Caco-2 (cell line): ENCODE measurements around the gene L3MBTL4. TPM values are rescaled to one million over a fixed set of nuclear protein-coding genes. Genes with fewer than 3 reads are reported as not detected.

Source experiments
- BruUV-seq: library from RNA; stranded (reverse); fragments of 400-500 nt; replicated peaks from 2 replicates; lab custom pipeline; 2021; lab: Mats Ljungman, UMichigan
- CTCF ChIA-PET: fragments of 300-600 bp; sonication (Branson Sonifier 250); formaldehyde crosslinking; loops from one replicate; lab custom pipeline; 2022; ENCODE audit warnings: antibody characterized with exemption; lab: Charles Lee
- POLR2A ChIA-PET: fragments of 300-600 bp; sonication (Branson Sonifier 250); formaldehyde crosslinking; loops from one replicate; lab custom pipeline; 2022; ENCODE audit warnings: antibody characterized with exemption; lab: Charles Lee
- DNase-seq, 2 experiments: peaks; one replicate each; pipeline versions ENCODE4 v3.0.0 to v3.0.0-alpha.2; 2020 to 2022
- H3K27me3 ChIP-seq: replicated peaks from 2 replicates; pipeline ENCODE4 v1.6.0; 2011; ENCODE audit warnings: low read length; ENCODE audit not compliant: control insufficient read depth, insufficient read depth
- H3K36me3 ChIP-seq: 2 replicates; pipeline ENCODE4 v1.5.1; 2011; ENCODE audit warnings: low read length; ENCODE audit not compliant: control insufficient read depth, insufficient read depth
- H3K4me1 ChIP-seq: fragments of 250-450 bp; sonication (Bioruptor Pico); 2 replicates; pipeline ENCODE4 v1.5.1; 2020; ENCODE audit warnings: mild to moderate bottlenecking
- H3K4me3 ChIP-seq: 2 replicates; pipeline ENCODE4 v1.5.1; 2011; ENCODE audit warnings: low read depth, mild to moderate bottlenecking, control low read depth, low read length
- H3K9me3 ChIP-seq: fragments of 250-450 bp; sonication (Bioruptor Pico); 2 replicates; pipeline ENCODE4 v1.5.1; 2020; ENCODE audit warnings: mild to moderate bottlenecking, moderate library complexity
- H3K27ac Mint-ChIP-seq: one replicate; pipeline ENCODE4 v1.8.0; 2022; ENCODE audit warnings: mixed read lengths; ENCODE audit not compliant: unreplicated experiment
- H3K27me3 Mint-ChIP-seq: one replicate; pipeline ENCODE4 v1.8.0; 2022; ENCODE audit warnings: mixed read lengths; ENCODE audit not compliant: insufficient read depth, unreplicated experiment
- H3K36me3 Mint-ChIP-seq: one replicate; pipeline ENCODE4 v1.8.0; 2022; ENCODE audit warnings: mild to moderate bottlenecking, mixed read lengths; ENCODE audit not compliant: insufficient read depth, unreplicated experiment
- H3K4me1 Mint-ChIP-seq: one replicate; pipeline ENCODE4 v1.8.0; 2022; ENCODE audit warnings: low read depth, mixed read lengths; ENCODE audit not compliant: unreplicated experiment
- H3K4me3 Mint-ChIP-seq: one replicate; pipeline ENCODE4 v1.8.0; 2022; ENCODE audit warnings: mild to moderate bottlenecking, moderate library complexity, mixed read lengths; ENCODE audit not compliant: unreplicated experiment
- H3K9me3 Mint-ChIP-seq: one replicate; pipeline ENCODE4 v1.8.0; 2022; ENCODE audit warnings: mixed read lengths; ENCODE audit not compliant: unreplicated experiment
- intact Hi-C: fragments of 100-400 bp; cut with micrococcal nuclease; formaldehyde crosslinking; loops from one replicate; pipeline ENCODE4 v1.10.0; 2022; ENCODE audit not compliant: unreplicated experiment
- total RNA-seq: library from RNA; stranded (reverse); gene quantifications from 2 replicates; pipeline ENCODE4 v1.2.3, GENCODE V29; 2022
- TF ChIP-seq, protein P1 (sequence below), 2 experiments: fragments of 200-600 bp in 1 of 2; IDR thresholded peaks; 1 replicate in 1 of 2; 2 replicates in 1 of 2; pipeline versions ENCODE4 v1.5.1 to v1.8.0; 2011 to 2022; ENCODE audit warnings: antibody characterized with exemption in 1 of 2, control low read depth in 1 of 2, inconsistent platforms in 1 of 2, low read depth in 1 of 2, low read length in 1 of 2, mild to moderate bottlenecking in 1 of 2, moderate library complexity in 1 of 2; ENCODE audit not compliant: insufficient read depth in 1 of 2, severe bottlenecking in 1 of 2, unreplicated experiment in 1 of 2

The L3MBTL4 gene
- total RNA-seq, 1 experiment from 2014 or later, result 0.23 TPM

DNA sequence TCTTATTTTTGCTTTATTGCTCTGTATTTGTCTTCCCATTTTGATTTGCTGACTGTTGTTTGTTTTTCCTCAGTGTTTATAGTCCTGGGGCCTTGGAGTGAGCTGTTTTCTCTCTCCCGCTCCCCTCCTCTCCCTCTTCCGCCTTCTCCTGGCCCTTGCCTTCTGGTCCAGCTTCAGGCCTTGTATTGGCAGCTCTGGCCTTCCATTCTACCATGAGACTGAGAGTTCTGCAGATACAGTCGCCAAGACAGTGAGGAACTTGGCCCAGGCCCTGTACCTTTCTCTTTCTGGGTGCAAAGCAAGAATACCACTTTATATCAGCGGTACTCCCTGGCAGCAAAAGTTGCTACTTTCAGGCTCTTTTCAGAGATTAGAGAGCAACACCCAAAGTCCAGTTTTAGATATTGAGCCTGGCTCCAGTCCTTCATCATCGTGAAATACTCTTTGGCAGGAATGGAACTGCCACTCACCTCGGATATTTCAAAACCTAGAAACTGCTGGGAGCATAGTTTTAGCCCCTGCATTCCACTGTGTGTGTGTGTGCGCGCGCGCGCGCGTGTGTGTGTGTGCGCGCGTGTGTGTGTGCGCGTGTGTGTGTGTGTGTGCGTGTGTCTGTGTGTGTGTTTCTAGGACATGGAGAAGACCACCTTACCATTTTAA lies 17.1 kb upstream of the L3MBTL4 start:
- no TSS peak for BruUV-seq
- POLR2A ChIA-PET, result no interaction called here
- intact Hi-C loops, result no loop called here
- no peak overlapping the region for H3K4me3 Mint-ChIP-seq
- H3K4me1 Mint-ChIP-seq, result no peaks in the 10 kb centered on the region
- CTCF ChIA-PET, result no interaction called here
- no peak for DNase-seq
- Histone ChIP-seq H3K4me3 (no peak overlapping the region), H3K36me3 (no peaks in the 10 kb centered on the region), H3K4me1 (no peaks in the 10 kb centered on the region), H3K27me3 (no peaks in the 10 kb centered on the region), H3K9me3 (no peaks in the 10 kb centered on the region)
- H3K36me3 Mint-ChIP-seq, result no peaks in the 10 kb centered on the region
- peaks cover 12% of the 10 kb centered on the region for H3K27me3 Mint-ChIP-seq
- TF ChIP-seq, protein P1, sequence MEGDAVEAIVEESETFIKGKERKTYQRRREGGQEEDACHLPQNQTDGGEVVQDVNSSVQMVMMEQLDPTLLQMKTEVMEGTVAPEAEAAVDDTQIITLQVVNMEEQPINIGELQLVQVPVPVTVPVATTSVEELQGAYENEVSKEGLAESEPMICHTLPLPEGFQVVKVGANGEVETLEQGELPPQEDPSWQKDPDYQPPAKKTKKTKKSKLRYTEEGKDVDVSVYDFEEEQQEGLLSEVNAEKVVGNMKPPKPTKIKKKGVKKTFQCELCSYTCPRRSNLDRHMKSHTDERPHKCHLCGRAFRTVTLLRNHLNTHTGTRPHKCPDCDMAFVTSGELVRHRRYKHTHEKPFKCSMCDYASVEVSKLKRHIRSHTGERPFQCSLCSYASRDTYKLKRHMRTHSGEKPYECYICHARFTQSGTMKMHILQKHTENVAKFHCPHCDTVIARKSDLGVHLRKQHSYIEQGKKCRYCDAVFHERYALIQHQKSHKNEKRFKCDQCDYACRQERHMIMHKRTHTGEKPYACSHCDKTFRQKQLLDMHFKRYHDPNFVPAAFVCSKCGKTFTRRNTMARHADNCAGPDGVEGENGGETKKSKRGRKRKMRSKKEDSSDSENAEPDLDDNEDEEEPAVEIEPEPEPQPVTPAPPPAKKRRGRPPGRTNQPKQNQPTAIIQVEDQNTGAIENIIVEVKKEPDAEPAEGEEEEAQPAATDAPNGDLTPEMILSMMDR (IDR thresholded peaks at IDR 0.05; ENCODE audit: insufficient read depth in 1 of 2, low read depth in 1 of 2, low read length in 1 of 2, severe bottlenecking in 1 of 2, unreplicated experiment in 1 of 2), result no peak
- no peak overlapping the region for H3K27ac Mint-ChIP-seq
- no peaks in the 10 kb centered on the region for H3K9me3 Mint-ChIP-seq

GRCh38 chr18:6428851-6429395 lies 14.2 kb upstream of the L3MBTL4 start:
- no peaks in the 10 kb centered on the region for H3K4me1 ChIP-seq
- no peak overlapping the region for H3K4me3 Mint-ChIP-seq
- no peaks in the 10 kb centered on the region for H3K36me3 ChIP-seq
- BruUV-seq, result no TSS peak
- H3K27ac Mint-ChIP-seq, result no peak overlapping the region
- no peaks in the 10 kb centered on the region for H3K36me3 Mint-ChIP-seq
- no peaks in the 10 kb centered on the region for H3K27me3 ChIP-seq
- no peak for DNase-seq
- ChIA-PET POLR2A (no interaction called here), CTCF (no interaction called here)
- H3K27me3 Mint-ChIP-seq, result peaks cover 12% of the 10 kb centered on the region
- intact Hi-C loops, result no loop called here
- no peak overlapping the region for H3K4me3 ChIP-seq
- no peaks in the 10 kb centered on the region for H3K4me1 Mint-ChIP-seq
- no peaks in the 10 kb centered on the region for H3K9me3 Mint-ChIP-seq
- TF ChIP-seq, protein P1 (IDR thresholded peaks at IDR 0.05; ENCODE audit: insufficient read depth in 1 of 2, low read depth in 1 of 2, low read length in 1 of 2, severe bottlenecking in 1 of 2, unreplicated experiment in 1 of 2), result no peak
- H3K9me3 ChIP-seq, result no peaks in the 10 kb centered on the region

GRCh38 chr18:6427286-6427685 lies 12.6 kb upstream of the L3MBTL4 start:
- Histone ChIP-seq H3K27me3 (no peaks in the 10 kb centered on the region), H3K4me3 (no peak overlapping the region), H3K9me3 (no peaks in the 10 kb centered on the region), H3K36me3 (no peaks in the 10 kb centered on the region), H3K4me1 (no peaks in the 10 kb centered on the region)
- no peaks in the 10 kb centered on the region for H3K4me1 Mint-ChIP-seq
- peaks cover 9% of the 10 kb centered on the region for H3K27me3 Mint-ChIP-seq
- H3K9me3 Mint-ChIP-seq, result no peaks in the 10 kb centered on the region
- POLR2A ChIA-PET, result no interaction called here
- DNase-seq, result no peak
- intact Hi-C loops, result no loop called here
- TF ChIP-seq, protein P1 (IDR thresholded peaks at IDR 0.05; ENCODE audit: insufficient read depth in 1 of 2, low read depth in 1 of 2, low read length in 1 of 2, severe bottlenecking in 1 of 2, unreplicated experiment in 1 of 2), result no peak
- BruUV-seq, result no TSS peak
- no peaks in the 10 kb centered on the region for H3K36me3 Mint-ChIP-seq
- H3K4me3 Mint-ChIP-seq, result no peak overlapping the region
- CTCF ChIA-PET, result no interaction called here
- H3K27ac Mint-ChIP-seq, result no peak overlapping the region
